T-helper 9 cell (primary cell): ENCODE data around the gene TENM4.

ENCODE experiments used
- DNase-seq: peaks from one replicate; pipeline ENCODE4 v3.0.0-alpha.2; 2020

Gene TENM4

GRCh38 chr11:78662811-78663210, 778.0 kb downstream of the TENM4 start:
- no peak for DNase-seq

DNA sequence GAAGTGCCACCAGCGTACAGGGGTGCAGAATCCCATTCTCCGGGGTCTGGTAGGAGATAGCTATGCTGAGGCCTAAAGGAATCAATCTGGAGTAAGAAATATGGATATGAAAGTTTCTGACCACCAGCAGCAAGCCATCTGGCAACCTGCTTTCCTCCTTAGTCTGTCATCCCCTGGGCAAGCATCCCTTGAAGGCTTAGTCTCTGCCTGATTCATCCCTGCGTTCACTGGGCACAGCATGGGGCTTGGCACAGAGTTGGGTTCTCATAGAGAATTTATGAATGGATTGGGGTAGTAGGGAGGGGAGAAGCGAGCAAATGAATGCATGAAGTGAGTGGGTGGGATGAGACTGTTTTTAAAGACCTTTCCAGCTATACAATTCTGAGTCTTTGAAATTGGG, 780.4 kb downstream of the TENM4 start:
- DNase-seq = no peak

- no peak for DNase-seq
Measured at GRCh38 chr11:78659326-78660270, 781.2 kb downstream of the TENM4 start.

DNA sequence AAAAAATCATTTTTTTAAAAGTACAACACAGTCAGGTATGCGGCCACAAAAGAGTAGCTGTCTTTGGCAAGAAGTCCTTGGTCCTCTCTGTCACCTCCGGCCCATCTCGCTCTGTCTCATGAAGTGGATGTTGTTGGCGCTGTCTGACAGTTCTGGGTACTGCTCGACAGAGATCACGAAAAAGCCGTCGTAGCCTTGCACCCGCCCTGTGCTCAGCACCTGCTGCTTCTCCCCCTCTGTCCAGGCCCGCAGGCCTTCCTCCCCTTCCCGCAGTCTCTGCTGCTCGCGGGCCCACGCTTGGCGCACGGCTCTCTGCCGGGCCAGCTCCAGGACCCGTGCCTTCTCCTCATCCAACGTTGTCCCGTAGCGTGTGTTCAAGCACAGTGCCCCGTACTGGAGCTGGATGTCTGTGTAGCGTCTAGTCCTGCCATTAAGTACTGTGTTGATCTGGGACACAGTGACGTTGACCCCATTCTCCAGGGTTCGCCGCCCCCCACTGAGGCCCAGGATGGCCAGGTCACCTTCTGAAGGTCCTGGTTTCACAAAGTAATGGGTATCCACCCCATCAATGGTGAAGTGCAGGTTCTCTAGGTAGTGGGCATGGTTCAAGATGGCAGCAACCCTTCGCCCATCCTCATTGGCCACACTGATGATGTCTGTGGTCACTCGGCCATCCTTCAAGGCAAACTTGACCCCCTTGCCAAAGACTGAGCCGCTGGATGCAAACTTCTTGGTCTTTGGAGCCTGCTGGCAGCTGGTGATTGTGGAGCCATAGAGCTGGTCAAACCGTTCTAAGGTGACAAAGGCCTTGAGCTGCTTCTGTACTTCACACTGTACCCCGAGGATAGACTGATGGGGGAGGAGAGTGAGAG, 782.6 kb downstream of the TENM4 start:
- no peak for DNase-seq

DNA sequence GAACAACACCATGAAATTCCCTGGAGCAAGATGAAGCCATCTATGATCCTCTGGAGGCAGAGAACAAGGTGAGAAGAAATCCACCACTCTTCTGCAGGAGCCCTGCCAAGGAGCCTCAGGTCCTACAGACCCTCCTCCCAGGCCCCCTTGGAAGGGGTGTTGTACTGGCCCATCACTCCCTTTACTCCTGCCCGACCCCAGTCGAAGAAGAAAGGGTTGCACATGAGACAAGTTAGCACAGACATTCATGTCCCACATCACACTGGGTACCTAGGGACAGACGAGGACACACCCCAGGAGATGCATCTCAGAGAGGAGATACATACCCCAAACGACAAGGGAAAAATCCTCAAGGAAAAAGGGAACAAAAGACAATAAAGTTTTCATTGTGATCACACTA, 783.4 kb downstream of the TENM4 start:
- DNase-seq = no peak

GRCh38 chr11:78656984-78657383, 783.8 kb downstream of the TENM4 start:
- DNase-seq = no peak

- no peak for DNase-seq
Measured at GRCh38 chr11:78656327-78656726, 784.5 kb downstream of the TENM4 start.

GRCh38 chr11:78655561-78655960, 785.3 kb downstream of the TENM4 start:
- DNase-seq = no peak

- DNase-seq = no peak
Measured at GRCh38 chr11:78654866-78655265, 786.0 kb downstream of the TENM4 start.

GRCh38 chr11:78654071-78654470, 786.8 kb downstream of the TENM4 start:
- no peak for DNase-seq

DNA sequence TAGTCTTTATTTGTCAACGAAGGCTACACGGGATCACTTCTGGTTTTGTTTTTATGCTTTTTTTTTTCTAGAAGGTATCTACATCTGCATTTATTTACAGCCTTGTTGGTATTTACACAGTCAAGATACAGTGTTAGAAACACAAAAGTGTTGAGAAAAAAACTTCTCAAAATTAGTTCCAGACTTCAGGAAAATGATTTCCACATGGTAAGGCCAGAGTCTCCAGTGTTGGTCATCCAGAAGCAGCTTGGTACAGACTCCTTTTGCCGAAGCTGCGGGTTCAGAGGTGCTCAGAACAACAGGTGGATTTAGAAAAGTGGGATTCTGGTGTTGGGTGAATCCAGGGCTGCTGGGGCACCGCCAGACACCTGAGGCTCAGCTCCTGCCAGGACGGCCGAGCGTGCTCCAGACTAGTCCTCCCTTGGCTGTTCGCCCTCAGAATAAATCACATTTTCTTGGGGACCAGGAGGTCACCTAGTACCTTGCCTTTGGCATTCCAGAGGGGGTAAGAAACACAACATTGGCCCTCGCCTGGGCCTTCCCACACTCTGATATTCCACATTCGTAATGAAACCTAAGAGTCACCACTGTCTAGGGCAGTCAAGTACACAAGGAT, 787.4 kb downstream of the TENM4 start:
- no peak for DNase-seq

DNA sequence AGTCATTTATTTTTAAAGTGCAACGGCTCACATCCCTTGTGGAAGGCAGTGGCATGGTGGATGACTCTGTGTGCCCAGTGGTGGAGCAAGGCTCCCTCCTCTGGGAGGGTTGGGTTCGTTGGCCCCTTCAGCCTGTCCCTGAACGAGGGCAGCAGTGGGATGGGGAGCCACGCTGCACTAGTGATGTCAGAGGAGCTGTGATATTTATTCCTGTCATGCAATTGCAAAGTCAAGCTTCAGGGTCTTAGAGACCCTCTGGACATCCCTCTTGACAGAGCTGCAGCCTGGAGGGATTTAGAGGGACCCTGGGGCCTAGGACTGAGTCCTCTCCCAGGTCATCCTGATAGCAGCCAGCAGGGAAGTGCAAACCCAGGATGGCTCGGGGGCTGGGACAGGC, 788.0 kb downstream of the TENM4 start:
- DNase-seq = no peak

GRCh38 chr11:78651923-78652842, 788.6 kb downstream of the TENM4 start:
- no peak for DNase-seq

DNA sequence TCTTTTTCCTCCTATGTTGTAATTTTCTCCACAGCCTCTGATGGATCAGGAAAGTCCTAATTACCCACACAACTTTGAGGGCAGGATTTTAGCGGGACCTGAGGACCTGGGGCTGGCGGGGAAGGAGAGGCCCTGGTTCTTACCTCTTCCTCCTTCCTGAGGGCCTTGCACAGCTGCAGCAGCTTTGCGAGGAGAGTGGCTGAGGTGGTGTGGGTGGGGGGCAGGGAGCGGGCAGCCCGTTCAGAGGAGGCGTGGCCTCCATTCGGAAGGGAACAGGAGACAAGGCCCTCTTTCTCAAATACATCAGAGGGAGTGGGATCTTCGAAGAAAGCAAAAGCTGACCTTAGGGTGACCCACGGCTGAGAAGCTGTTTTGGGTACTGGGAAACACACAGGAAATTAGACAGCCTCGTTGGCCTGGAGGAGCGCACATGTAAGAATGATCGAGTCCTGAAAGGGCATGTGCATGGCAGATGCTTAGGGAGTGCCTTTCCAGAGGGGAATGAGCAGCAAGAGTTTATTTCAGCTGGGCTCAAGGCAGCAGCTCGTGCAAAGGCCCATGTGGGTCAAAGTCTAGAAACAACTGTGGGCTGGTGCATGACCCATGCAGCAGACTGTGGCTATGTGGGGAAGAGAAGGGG, 789.6 kb downstream of the TENM4 start:
- no peak for DNase-seq

DNA sequence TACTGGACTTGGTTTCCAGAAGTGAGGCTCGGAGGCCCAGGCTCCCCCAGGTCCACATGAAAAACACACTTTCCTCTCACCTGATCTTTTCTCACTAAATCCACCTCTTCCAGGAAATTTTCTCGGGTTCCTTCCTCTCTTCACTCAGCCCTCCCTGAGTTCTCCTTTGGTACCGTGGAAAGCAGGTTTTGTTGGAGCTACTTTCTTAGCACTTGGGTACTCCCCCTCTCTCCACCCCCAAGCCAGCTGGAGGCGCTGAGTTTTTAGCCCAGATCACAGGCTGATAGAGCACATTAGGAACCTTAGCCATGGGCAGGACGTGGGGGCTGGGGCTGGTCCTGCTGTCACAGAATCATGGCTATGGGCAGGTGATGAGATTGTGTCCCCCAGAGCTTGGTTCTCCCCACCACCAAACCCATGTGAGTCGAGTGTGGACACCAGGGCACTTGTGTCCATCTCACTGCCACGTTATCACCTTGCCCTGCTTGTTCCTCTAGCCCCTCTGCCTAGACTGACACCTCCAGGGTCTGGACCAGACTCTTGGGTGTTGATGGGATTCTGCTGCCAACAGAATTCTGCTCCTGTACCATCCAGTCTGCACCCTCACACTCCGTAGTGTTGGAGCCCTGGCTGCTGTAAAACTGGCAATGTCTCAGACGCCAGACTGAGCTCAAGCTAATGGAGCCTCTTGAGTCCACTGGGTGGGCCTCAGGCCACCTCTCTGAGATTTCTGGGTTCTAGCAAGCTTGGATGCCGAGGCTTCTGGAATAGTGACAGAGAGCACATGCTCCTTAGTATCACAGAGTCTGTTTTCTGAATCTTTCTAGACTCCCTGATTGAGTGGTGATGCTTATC, 791.2 kb downstream of the TENM4 start:
- DNase-seq = no peak

- no peak for DNase-seq
Measured at GRCh38 chr11:78647986-78648875, 792.6 kb downstream of the TENM4 start.

DNA sequence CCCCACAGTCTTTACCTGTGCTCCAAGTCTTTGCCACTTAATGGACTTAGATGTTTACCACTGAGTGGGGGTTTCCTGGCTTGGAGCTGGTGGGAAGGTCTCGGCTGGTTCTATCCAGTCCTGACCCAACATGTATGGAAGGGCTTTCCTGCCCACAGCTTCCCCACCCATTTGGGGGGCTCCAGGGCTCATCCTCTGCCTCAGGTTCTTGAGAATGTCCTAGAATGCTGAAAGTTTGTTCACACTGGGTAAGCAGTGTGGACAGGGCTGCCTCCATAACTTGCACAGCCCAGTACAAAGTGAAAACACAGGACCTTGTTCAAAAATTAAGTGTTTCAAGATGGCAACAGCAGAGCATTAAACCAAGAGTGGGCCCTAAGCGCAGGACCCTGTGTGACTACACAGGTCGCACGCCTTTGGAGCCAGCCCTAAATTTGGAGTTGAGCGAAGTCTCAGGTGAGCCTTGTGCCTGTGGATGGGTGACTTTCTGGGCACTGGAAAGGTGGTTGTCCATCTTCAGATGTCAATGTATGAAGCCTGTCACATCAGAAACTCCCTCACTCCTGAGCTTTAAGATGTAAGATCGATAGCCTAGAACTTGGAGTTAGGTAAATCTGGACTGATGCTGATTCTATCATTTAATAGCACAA, 793.4 kb downstream of the TENM4 start:
- no peak for DNase-seq

DNA sequence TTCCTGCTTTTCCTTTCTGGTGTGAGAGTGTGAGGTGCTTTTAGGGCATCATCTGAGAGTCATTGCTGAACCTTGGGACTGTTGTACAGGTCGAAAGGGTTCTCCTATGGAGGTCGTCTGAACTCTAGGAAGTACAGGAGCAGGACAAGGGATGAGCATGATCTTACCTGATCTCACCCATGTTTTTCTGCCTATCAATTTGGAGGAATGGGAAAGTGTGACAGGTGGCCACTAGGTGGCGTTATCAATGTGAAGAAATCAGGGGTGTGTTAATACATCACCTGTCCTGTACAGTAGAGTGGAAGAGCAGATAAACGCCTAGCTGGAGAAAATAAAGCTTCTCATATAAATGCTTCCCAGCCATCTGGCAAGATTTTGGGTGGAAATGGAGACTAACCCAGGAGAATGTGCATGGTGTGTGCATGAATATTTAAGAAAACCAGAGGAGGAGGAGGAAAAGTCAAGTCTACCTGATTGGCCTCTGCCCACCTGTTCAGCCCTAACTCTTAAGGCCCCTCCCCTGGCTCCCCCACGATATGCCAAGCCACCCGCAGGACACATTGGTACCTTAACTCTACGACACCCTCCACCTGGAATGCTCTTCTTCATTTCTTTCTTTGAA, 794.2 kb downstream of the TENM4 start:
- DNase-seq = peak; percentile 45
